ENCODE results near the gene TTLL11. TPM values are rescaled to one million over a fixed set of nuclear protein-coding genes. Genes with fewer than 3 reads are reported as not detected.

The TTLL11 gene
- polyA plus RNA-seq, 1 donor (not counting 4 experiments of a cell fraction or from before 2014, with no cell fraction given), result 8.0 TPM

DNA sequence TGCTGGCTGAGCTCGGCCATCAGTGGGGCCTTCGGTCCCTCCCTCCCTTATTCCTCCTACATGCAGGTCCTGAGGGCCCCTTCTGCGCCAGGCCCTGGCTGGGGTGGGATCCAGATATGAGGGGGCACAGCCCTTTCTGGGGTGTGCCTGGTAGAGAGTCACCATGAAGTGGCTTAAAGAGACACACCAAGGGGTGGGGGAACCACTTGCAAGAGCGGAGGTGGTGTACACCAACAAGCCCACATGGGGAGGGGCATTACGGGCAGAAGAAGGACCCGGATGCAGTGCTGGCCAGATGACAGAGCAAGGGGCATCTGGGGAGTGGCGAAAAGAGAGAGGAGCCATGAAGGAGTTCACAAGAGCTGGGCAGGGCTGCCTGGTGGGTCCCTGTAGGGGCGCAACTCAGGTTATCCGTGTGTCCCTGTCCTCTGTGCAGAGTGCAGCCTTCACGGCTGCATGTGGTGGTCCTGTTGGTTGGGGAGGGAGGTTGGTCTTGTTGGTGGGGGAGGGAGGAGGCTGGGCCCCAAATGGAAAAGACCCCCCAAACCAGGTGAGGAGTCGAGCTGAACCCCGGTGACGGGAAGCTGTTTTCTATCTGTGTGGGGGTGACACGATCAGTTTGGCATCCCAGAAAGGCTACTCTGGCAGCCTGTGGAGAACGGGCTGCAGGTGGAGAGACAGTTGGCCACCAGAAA is 283.6 kb downstream of the TTLL11 start:
- Histone ChIP-seq H3K9me3 (ENCODE audit: control insufficient read depth, low read depth, low read length) (no peaks in the 10 kb centered on the region), H3K36me3 (ENCODE audit: control insufficient read depth in 2 of 2, extremely low read depth in 1 of 2, insufficient read depth in 2 of 2, low read length in 2 of 2) (no peaks in the 10 kb centered on the region)
- dilution Hi-C loops (cut with MboI; ENCODE audit: extremely low pct_ligation_motif_present, low sequenced_read_pairs), result no loop called here

DNA sequence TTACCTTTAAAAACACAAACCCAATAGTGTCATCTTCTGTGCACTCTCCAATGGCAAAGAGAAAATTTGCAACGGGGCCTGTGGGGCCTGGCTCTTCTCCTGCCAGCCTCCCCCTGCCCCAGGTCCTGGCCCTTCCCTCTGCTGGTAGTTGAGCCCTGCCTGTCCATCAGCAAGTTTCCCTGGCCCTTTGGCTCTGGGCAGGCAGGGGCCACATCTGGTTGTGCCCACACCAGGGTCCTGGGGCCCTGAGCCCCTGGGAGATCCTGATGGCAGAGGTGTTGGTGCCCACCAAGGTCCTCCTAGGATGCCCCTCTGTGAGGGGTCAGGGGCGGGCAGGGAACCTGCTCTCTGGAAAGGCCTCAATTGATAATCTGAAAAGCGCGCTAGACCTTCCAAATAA is 284.3 kb downstream of the TTLL11 start:
- Histone ChIP-seq H3K79me2 (ENCODE audit: control insufficient read depth, insufficient read depth, low read length) (no peaks in the 10 kb centered on the region), H3K9me1 (ENCODE audit: control insufficient read depth, extremely low read depth, insufficient read depth, low read length) (no peaks in the 10 kb centered on the region), H3K9ac (ENCODE audit: control insufficient read depth, extremely low read depth, insufficient read depth, low read length) (no peak overlapping the region), H3K4me2 (ENCODE audit: control insufficient read depth, extremely low read depth, insufficient read depth, low read depth, low read length) (no peak overlapping the region), H3K9me3 (ENCODE audit: control insufficient read depth, low read depth, low read length) (no peaks in the 10 kb centered on the region), H3K27me3 (ENCODE audit: control insufficient read depth, extremely low read depth, insufficient read depth, low read length) (no peaks in the 10 kb centered on the region), H2AFZ (ENCODE audit: control insufficient read depth, low read length) (no peak overlapping the region), H3K4me3 (ENCODE audit: control insufficient read depth in 2 of 3, extremely low read depth in 1 of 3, insufficient read depth in 2 of 3, low read depth in 1 of 3, low read length in 3 of 3) (no peak overlapping the region), H3K36me3 (ENCODE audit: control insufficient read depth in 2 of 2, extremely low read depth in 1 of 2, insufficient read depth in 2 of 2, low read length in 2 of 2) (no peaks in the 10 kb centered on the region), H3K4me1 (ENCODE audit: control insufficient read depth, extremely low read depth, insufficient read depth, low read length) (no peaks in the 10 kb centered on the region), H4K20me1 (ENCODE audit: control insufficient read depth, extremely low read depth, insufficient read depth, low read length) (no peaks in the 10 kb centered on the region), H3K27ac (ENCODE audit: control insufficient read depth, insufficient read depth, low read length) (no peak overlapping the region)
- DNase-seq (ENCODE audit: low read depth, low spot score) (no peak), FAIRE-seq (no peak)
- dilution Hi-C loops (cut with MboI; ENCODE audit: extremely low pct_ligation_motif_present, low sequenced_read_pairs), result no loop called here
- TF ChIP-seq, protein P1, sequence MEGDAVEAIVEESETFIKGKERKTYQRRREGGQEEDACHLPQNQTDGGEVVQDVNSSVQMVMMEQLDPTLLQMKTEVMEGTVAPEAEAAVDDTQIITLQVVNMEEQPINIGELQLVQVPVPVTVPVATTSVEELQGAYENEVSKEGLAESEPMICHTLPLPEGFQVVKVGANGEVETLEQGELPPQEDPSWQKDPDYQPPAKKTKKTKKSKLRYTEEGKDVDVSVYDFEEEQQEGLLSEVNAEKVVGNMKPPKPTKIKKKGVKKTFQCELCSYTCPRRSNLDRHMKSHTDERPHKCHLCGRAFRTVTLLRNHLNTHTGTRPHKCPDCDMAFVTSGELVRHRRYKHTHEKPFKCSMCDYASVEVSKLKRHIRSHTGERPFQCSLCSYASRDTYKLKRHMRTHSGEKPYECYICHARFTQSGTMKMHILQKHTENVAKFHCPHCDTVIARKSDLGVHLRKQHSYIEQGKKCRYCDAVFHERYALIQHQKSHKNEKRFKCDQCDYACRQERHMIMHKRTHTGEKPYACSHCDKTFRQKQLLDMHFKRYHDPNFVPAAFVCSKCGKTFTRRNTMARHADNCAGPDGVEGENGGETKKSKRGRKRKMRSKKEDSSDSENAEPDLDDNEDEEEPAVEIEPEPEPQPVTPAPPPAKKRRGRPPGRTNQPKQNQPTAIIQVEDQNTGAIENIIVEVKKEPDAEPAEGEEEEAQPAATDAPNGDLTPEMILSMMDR (optimal IDR thresholded peaks at IDR 0.05 in 1 of 3, IDR thresholded peaks at IDR 0.05 in 1 of 3, conservative IDR thresholded peaks at IDR 0.05 in 1 of 3; ENCODE audit: extremely low read depth in 1 of 3, insufficient read depth in 2 of 3, low read length in 3 of 3), result no peak
- no peak for TF ChIP-seq EZH2 (IDR thresholded peaks at IDR 0.05; ENCODE audit: low read length)

More for the DNA sequence above, 283.6 kb downstream of the TTLL11 start:
- Histone ChIP-seq H3K79me2 (ENCODE audit: control insufficient read depth, insufficient read depth, low read length) (no peaks in the 10 kb centered on the region), H3K4me1 (ENCODE audit: control insufficient read depth, extremely low read depth, insufficient read depth, low read length) (no peaks in the 10 kb centered on the region), H3K4me3 (ENCODE audit: control insufficient read depth in 2 of 3, extremely low read depth in 1 of 3, insufficient read depth in 2 of 3, low read depth in 1 of 3, low read length in 3 of 3) (no peak overlapping the region), H3K9me1 (ENCODE audit: control insufficient read depth, extremely low read depth, insufficient read depth, low read length) (no peaks in the 10 kb centered on the region), H3K27me3 (ENCODE audit: control insufficient read depth, extremely low read depth, insufficient read depth, low read length) (no peaks in the 10 kb centered on the region), H2AFZ (ENCODE audit: control insufficient read depth, low read length) (no peak overlapping the region), H4K20me1 (ENCODE audit: control insufficient read depth, extremely low read depth, insufficient read depth, low read length) (no peaks in the 10 kb centered on the region), H3K4me2 (ENCODE audit: control insufficient read depth, extremely low read depth, insufficient read depth, low read depth, low read length) (no peak overlapping the region), H3K9ac (ENCODE audit: control insufficient read depth, extremely low read depth, insufficient read depth, low read length) (no peak overlapping the region), H3K27ac (ENCODE audit: control insufficient read depth, insufficient read depth, low read length) (no peak overlapping the region)
- DNase-seq (ENCODE audit: low read depth, low spot score) (no peak), FAIRE-seq (no peak)
- TF ChIP-seq EZH2 (IDR thresholded peaks at IDR 0.05; ENCODE audit: low read length), result no peak
- TF ChIP-seq, protein P1 (optimal IDR thresholded peaks at IDR 0.05 in 1 of 3, IDR thresholded peaks at IDR 0.05 in 1 of 3, conservative IDR thresholded peaks at IDR 0.05 in 1 of 3; ENCODE audit: extremely low read depth in 1 of 3, insufficient read depth in 2 of 3, low read length in 3 of 3), result no peak

All from keratinocyte (primary cell).